ENCODE results near the gene ASGR1.

The ASGR1 gene, protein sequence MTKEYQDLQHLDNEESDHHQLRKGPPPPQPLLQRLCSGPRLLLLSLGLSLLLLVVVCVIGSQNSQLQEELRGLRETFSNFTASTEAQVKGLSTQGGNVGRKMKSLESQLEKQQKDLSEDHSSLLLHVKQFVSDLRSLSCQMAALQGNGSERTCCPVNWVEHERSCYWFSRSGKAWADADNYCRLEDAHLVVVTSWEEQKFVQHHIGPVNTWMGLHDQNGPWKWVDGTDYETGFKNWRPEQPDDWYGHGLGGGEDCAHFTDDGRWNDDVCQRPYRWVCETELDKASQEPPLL

GRCh38 chr17:7179317-7180254 is at the start of gene ASGR1:
Gene ASGR1, minus strand, starts transcription at chr17:7179370. Its CDS starts 807 bp downstream, at chr17:7178563.
- H3K27ac ChIP-seq: no peak within 1 kb of the TSS
- DNase-seq (ENCODE audit: low read depth, low spot score): no peak

DNA sequence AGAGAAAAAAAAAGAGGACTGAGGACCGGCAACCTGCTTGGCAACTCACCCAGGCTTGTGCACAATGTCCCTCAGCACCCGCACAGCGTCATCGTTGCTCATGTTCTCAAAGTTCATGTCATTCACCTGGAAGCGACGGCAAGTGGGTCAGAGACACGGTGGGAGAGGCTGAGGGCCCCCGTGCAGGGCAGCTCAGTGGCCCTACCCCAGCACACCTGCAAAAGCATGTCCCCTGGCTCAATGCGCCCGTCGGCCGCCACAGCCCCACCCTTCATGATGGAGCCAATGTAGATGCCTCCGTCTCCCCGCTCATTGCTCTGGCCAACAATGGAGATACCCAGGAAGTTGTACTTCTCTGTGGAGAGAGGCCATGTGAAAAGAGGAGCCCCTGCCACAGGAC is 49.8 kb upstream of the ASGR1 start:
- peak overlapping the region; percentile 55 for H3K27ac ChIP-seq
- no peak for DNase-seq (ENCODE audit: low read depth, low spot score)

DNA sequence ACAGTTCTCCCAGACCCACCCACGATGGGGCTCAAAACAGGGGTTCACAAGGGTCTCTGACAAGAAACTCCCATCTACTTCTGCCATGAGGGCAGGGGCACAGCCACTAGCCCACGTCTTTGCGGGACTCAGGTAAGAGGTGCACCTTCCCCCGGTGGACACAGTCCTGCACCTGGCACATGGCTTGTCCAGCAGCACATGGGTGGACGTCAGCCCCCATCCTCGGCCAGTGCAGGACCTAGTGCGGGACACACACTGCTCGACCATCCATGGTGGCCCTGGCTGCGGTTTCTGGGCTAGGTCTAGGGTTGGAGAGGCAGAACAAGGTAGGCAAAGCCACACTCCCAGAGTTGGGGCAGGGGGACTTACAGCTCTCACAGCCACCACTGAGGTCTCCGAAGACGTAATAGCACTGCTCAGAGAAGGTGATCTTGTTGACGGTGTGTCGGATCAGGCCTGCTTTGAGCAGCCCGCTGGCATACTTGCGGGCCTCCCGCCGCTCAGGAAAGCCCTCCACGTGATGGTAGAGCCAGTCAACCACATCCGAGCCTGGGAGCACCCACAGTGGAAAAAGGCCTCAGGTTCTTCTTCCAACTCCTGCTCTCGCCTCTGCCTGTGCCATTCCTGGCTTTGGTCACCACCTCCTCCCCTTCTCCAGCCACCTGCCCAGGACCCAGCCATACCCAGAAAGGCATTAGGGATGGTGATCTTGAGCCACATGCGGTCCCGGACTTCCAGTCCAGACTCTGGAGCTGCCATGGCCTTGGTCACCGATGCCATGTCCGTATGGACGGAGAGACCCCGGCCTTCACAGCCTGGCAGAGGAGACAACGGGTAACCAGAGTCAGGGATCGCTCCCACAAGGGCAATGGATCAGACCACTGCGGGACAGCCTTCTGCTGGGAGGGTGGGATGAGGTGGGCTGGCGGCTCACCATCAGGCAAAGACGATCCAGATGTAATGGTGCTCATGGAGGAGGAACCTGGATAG is 47.8 kb upstream of the ASGR1 start:
- no peak for DNase-seq (ENCODE audit: low read depth, low spot score)
- H3K27ac ChIP-seq: no peak overlapping the region

GRCh38 chr17:7225711-7226331 is 46.7 kb upstream of the ASGR1 start:
- DNase-seq (ENCODE audit: low read depth, low spot score): no peak
- H3K27ac ChIP-seq: no peak overlapping the region

GRCh38 chr17:7224661-7225111 is 45.5 kb upstream of the ASGR1 start:
- no peak for DNase-seq (ENCODE audit: low read depth, low spot score)
- no peak overlapping the region for H3K27ac ChIP-seq

DNA sequence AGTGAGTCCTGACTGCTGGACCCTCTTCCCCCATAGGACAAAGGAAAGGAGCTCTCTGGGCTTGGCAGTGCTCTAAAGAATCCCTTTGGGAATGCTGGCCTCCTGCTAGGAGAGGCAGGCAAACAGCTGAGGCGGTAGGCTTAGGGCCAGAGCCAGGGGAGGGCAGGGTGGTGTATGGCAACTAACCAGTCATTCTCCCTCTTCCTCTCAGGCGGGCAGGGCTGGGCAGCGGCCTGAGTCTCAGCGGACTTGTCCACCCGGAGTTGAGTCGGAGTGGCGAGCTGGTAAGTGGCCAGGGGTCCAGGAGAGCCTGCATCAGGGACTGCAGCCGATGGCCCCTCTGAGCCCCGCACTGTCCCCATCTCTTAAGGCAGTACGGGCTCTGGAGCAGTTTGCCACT is 44.9 kb upstream of the ASGR1 start:
- no peak overlapping the region for H3K27ac ChIP-seq
- DNase-seq (ENCODE audit: low read depth, low spot score): no peak

DNA sequence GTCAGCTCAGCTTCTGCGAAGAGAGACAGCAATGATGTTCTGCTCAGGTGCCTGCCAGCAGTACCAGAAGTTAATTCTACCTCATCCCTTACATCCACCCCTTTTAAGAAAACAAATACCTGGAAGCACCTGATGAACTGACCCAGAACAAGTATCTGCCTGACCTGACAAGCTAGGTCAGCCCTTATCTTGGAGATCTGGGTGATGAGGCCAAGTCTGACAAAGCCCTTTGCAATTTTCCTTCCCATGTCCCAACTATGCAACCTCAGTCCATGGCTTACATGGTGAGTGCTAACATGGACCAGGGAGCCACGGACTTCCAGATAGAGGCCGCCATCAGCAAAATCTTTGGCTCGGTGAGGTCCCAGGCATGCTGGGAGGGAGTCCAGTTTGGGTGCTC is 44.2 kb upstream of the ASGR1 start:
- DNase-seq (ENCODE audit: low read depth, low spot score): no peak
- no peak overlapping the region for H3K27ac ChIP-seq

- no peak for DNase-seq (ENCODE audit: low read depth, low spot score)
- no peak overlapping the region for H3K27ac ChIP-seq
Observed at GRCh38 chr17:7222972-7223292, 43.8 kb upstream of the ASGR1 start.

- DNase-seq (ENCODE audit: low read depth, low spot score): no peak
- H3K27ac ChIP-seq: peak overlapping the region; percentile 98
Observed at GRCh38 chr17:7222093-7222971, 43.2 kb upstream of the ASGR1 start.

GRCh38 chr17:7221278-7222092 is 42.3 kb upstream of the ASGR1 start:
- H3K27ac ChIP-seq: peak overlapping the region; percentile 98
- no peak for DNase-seq (ENCODE audit: low read depth, low spot score)

DNA sequence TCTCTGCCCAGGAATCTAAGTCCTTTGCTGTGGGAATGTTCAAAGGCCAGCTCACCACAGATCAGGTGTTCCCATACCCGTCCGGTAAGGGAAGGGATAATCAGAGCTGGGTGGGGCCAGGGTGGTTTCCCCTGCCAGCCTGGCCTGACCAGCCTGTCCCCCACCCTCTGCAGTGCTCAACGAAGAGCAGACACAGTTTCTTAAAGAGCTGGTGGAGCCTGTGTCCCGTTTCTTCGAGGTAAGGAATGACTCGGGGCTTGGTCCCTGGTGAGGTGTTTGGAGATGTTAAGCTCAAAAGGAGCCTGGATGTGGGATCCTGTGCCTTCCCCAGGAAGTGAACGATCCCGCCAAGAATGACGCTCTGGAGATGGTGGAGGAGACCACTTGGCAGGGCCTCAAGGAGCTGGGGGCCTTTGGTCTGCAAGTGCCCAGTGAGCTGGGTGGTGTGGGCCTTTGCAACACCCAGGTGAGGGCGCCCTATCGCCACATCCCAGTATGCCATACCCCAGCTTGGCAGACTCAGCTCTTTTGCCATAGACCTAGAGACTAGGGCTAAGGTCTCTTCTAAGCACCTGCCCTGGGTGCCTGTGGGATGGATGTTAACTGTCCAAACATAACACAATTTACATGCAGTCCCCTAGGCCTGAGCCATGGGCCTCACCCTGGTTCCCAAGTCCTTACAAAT is 41.6 kb upstream of the ASGR1 start:
- peak overlapping the region; percentile 98 for H3K27ac ChIP-seq
- no peak for DNase-seq (ENCODE audit: low read depth, low spot score)

GRCh38 chr17:7219812-7220592 is 40.8 kb upstream of the ASGR1 start, which contains the start of the genes ACADVL and DLG4:
Gene ACADVL, plus strand, starts transcription at chr17:7219938. Its CDS starts 47 bp downstream, at chr17:7219985.
Gene DLG4, minus strand, starts transcription at chr17:7219836.
- H3K27ac ChIP-seq: peak within 1 kb of the TSS; percentile 98
- DNase-seq (ENCODE audit: low read depth, low spot score): no peak

GRCh38 chr17:7219229-7219811 is 40.1 kb upstream of the ASGR1 start:
- no peak for DNase-seq (ENCODE audit: low read depth, low spot score)
- peak overlapping the region; percentile 98 for H3K27ac ChIP-seq

GRCh38 chr17:7218758-7219157 is 39.6 kb upstream of the ASGR1 start:
- no peak for DNase-seq (ENCODE audit: low read depth, low spot score)
- H3K27ac ChIP-seq: peak overlapping the region; percentile 98

DNA sequence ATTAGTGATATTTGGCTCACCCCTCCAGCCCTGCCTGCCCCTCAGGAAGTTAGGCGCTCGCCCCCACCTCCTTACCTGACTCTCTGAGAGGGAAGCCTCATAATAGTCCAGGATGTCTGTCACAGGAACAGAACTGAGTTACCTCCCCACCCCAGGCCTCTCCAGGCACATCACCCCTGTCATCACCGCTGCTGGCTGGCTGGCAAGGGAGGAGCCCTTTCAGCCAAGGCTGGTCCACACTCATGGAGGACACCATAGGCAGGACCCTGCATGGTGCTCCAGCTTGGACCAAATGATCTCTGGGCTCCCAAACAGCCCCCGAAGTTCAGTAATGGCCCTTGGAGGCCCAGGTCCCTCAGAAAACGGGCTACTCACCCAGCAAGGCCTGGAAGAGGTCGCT is 39.0 kb upstream of the ASGR1 start:
- no peak overlapping the region for H3K27ac ChIP-seq
- DNase-seq (ENCODE audit: low read depth, low spot score): no peak

Measured in epithelial cell of prostate (primary cell).